A549 (cell line): ENCODE results near the gene FLT3LG.

Experiments
- BHLHE40 ChIP-seq: IDR thresholded peaks from 2 replicates; pipeline ENCODE4 v1.6.1; 2012; ENCODE audit warnings: low read depth, low read length, inconsistent platforms
- CBX2 ChIP-seq: fragments of 200-600 bp; sonication (generic); IDR thresholded peaks from 2 replicates; pipeline ENCODE4 v1.6.1; 2016; ENCODE audit warnings: low read depth, mild to moderate bottlenecking, borderline replicate concordance
- CEBPB ChIP-seq, 2 experiments: fragments of >200 bp in 1 of 2; sonication (Bioruptor Twin) in 1 of 2; formaldehyde crosslinking in 1 of 2; IDR thresholded peaks; 2 replicates each; pipeline ENCODE4 v1.6.1; 2012 to 2016
- EP300 ChIP-seq, 2 experiments: fragments of >200 bp; sonication (Bioruptor Twin); formaldehyde crosslinking; IDR thresholded peaks; 2 replicates in 1 of 2; 3 replicates in 1 of 2; pipeline ENCODE4 v1.6.1; 2016 to 2017
- FOSL2 ChIP-seq, 2 experiments: fragments of 450-650 bp in 1 of 2; fragments of >200 bp in 1 of 2; sonication (Bioruptor Twin) in 1 of 2; formaldehyde crosslinking; IDR thresholded peaks; 2 replicates each; pipeline versions ENCODE4 v1.5.0 to v1.6.1; 2016 to 2020; ENCODE audit warnings: mild to moderate bottlenecking in 1 of 2, moderate library complexity in 1 of 2
- MYC ChIP-seq: IDR thresholded peaks from 2 replicates; pipeline ENCODE4 v1.6.1; 2012; ENCODE audit warnings: mild to moderate bottlenecking, inconsistent platforms, low read length, improper control_type of control experiment, borderline replicate concordance
- POLR2A ChIP-seq: IDR thresholded peaks from 2 replicates; pipeline ENCODE4 v1.6.1; 2012; ENCODE audit warnings: mild to moderate bottlenecking, low read length
- TF ChIP-seq, protein P1 (sequence below): fragments of >200 bp; sonication (Bioruptor Twin); formaldehyde crosslinking; IDR thresholded peaks from 3 replicates; pipeline ENCODE4 v1.5.1; 2016
- TF ChIP-seq, protein P2 (sequence below): IDR thresholded peaks from 2 replicates; pipeline ENCODE4 v1.6.1; 2012
- TF ChIP-seq, protein P3 (sequence below): fragments of 450-650 bp; IDR thresholded peaks from 2 replicates; pipeline ENCODE4 v1.6.1; 2014; ENCODE audit warnings: antibody characterized with exemption

DNA sequence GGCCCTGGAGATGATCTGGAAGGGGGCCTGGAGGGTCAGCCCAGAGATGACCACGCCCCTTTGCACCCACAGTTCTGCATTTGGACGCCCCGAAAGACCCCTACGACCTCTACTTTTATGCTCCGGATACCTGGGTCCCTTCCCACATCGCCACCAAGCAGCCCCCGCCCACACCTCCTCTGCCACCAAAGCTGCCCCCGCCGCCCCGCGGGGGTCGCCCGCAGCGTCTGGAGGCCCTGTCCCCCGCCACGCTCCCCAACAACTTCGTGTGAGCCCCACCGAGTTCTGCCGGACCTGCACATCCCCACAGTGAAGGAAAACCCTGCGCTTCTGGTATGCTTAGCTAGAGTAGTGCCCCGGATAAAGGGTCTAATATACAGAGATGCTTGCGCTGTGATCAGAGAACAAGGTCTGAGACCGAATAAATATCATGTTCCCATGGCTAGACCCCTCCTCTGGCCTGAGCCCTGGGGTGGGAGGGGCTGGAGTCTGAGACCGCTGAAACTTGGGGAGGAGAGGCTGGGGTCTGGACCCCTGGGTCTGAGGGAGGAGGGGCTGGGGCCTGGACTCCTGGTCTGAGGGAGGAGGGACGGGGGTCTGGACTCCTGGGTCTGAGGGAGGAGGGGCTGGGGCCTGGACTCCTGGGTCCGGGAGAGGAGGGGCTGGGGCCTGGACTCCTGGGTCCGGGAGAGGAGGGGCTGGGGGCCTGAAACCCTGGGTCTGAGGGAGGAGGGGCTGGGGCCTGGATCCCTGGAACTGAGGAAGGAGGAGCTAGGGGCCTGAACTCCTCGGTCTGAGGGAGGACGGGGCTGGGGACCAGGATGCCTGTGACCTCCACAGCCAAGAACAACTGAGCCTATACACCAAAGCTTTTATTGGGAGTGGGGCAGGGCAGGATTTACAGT is 45.2 kb upstream of the FLT3LG start:
- TF ChIP-seq, protein P1, sequence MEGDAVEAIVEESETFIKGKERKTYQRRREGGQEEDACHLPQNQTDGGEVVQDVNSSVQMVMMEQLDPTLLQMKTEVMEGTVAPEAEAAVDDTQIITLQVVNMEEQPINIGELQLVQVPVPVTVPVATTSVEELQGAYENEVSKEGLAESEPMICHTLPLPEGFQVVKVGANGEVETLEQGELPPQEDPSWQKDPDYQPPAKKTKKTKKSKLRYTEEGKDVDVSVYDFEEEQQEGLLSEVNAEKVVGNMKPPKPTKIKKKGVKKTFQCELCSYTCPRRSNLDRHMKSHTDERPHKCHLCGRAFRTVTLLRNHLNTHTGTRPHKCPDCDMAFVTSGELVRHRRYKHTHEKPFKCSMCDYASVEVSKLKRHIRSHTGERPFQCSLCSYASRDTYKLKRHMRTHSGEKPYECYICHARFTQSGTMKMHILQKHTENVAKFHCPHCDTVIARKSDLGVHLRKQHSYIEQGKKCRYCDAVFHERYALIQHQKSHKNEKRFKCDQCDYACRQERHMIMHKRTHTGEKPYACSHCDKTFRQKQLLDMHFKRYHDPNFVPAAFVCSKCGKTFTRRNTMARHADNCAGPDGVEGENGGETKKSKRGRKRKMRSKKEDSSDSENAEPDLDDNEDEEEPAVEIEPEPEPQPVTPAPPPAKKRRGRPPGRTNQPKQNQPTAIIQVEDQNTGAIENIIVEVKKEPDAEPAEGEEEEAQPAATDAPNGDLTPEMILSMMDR: no peak
- TF ChIP-seq POLR2A (no peak), EP300 (IDR thresholded peaks at IDR 0.05) (no peak), BHLHE40 (no peak), FOSL2 (IDR thresholded peaks at IDR 0.05) (no peak), FOSL2 (CRISPR knock-in tag; IDR thresholded peaks at IDR 0.05) (no peak), CEBPB (IDR thresholded peaks at IDR 0.05) (no peak), MYC (no peak), CBX2 (no peak)
- TF ChIP-seq, protein P2, sequence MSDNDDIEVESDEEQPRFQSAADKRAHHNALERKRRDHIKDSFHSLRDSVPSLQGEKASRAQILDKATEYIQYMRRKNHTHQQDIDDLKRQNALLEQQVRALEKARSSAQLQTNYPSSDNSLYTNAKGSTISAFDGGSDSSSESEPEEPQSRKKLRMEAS: no peak
- TF ChIP-seq, protein P3, sequence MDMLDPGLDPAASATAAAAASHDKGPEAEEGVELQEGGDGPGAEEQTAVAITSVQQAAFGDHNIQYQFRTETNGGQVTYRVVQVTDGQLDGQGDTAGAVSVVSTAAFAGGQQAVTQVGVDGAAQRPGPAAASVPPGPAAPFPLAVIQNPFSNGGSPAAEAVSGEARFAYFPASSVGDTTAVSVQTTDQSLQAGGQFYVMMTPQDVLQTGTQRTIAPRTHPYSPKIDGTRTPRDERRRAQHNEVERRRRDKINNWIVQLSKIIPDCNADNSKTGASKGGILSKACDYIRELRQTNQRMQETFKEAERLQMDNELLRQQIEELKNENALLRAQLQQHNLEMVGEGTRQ: no peak
